HG03139 (cell line): ENCODE data around the gene NUP98.
A peak's percentile ranks its signal among the peaks of the same experiment; 100 is the strongest.
"Not testable (repeated sequence)": the region's sequence is repeated elsewhere in the genome, so short reads cannot be mapped to it uniquely, and the experiment has no call there.

Experiments used
- ATAC-seq: cut with Tn5 transposase; IDR thresholded peaks from one replicate; pipeline ENCODE4 v1.9.1; 2021; ENCODE audit not compliant: unreplicated experiment

NUP98 gene

DNA sequence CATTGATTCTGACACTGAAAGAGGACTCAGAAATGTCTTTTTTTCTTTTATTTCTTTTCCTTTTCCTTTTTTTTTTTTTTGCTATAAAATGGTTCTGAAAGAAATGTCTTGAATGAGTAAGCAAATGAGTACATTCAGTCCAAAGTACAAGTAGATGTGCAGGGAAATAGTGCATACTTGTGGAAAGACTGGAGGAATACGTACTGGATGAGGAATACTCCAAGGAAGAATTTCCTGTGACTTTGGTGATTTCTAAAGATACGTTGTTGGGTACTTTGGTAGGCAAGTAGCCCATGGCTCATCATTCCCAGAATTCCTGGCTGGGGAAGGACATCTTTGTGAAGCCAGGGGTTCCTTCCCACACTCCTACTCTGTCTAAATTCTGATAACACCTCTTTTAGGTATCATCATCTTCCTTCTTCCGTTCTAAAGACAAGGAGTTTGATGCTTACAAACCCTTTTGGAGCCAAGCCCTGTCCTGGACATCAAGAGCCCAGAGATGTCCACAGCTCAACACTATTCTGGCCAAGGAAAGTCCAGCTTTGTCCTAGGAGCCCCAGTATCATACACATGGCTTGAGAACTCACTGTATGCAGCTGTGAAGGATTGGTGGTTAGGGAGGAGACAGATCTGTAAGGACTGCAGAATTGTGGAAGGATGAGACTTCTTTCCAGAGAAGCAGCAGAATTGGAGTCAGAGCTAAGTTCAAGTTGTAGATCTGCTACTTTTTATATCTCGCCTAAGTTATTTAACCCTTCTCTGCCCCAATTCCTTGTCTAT lies 4.8 kb upstream of the NUP98 start:
- no peak for ATAC-seq

DNA sequence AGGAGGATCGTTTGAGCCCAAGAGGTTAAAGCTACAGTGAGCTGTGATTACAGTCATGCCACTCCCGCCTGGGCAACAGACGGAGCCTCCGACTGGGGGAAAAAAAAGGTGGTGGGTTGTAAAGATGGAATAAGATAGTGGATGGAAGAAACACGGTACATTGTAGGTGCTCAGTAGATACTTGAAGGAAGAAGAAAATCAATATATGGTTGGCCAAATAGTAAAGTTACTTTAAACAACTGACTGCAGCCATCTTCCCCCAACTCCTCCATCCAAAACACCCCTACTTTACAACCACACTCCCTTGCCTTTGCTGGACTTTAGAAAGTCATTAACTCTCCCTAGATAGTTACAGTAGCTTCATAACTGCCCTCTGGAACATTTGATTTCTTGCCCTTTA lies 2.5 kb upstream of the NUP98 start:
- no peak for ATAC-seq

DNA sequence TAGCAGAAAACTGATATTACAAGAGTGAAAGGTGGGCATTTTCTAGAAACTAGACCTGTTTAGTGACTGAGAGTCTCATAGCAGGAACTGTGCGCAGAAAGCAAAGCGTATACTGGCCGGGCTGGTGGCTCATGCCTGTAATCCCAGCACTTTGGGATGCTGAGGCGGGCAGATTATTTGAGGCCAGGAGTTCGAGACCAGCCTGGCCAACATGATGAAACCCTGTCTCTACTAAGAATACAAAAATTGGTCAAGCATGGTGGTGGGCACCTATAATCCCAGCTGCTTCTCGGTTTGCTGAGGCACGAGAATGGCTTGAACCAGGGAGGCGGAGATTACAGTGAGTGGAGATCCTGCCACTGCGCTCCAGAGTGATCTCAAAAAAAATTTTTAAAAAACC lies 1.8 kb upstream of the NUP98 start:
- no peak for ATAC-seq

DNA sequence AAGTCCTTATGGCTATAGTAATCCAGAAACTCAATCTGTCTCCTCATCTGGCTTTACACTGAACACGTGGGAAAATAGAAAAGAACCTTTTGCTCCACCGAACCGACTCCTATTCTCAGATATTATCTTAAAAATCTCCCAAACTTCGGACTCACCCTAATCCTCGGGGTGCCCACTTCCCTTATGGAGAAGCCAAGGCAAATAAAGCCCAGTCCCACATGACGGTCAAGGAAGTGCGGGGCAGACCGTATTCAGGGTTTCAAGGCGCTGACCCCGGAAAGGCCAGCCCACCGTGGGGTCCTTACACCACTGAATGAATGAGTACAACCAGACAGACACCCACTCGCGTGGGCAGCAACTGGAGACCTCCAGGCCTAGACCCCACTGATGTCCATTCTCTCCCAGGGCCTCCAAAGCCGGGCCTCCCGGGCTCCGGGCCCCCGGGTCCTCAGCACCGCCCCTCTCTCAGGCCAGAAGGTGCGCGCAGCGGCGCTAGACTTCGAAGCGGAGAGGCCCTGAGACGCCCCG lies 489 bp downstream of the NUP98 start:
- peak; percentile 29 for ATAC-seq

DNA sequence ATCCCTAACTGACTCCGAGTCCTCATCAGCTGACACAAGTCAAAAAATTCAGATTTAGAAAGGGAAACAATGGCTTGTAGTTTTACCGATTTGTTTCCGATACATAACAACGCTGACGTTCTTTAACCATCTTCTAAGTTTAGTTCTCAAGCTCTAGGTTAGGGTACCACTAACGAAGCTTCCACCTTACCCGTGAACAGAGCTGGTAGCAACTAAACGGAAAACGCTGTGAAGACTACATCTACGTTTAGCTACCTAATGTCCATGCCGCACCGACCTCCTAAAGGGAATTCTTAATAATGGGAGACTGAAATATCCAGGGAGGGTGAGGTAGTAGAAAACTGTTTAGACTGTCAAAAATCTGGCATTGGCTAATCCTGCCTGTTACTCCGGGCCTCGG lies 1.0 kb downstream of the NUP98 start:
- ATAC-seq = no peak

DNA sequence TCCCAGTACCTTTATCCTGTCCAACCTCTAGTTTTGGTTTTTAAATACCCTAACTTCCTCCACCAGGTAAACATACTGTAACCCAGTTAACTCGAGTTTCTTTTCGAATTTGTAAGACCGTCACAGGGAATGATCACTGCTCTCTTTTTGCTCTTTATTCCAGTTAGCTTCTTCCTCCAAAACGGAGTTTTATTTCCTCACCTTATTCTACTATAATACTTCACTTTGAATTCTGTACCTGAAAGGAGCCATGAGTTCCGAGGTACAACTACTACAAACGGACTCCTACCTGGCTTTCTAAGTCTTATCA lies 1.4 kb downstream of the NUP98 start:
- no peak for ATAC-seq

DNA sequence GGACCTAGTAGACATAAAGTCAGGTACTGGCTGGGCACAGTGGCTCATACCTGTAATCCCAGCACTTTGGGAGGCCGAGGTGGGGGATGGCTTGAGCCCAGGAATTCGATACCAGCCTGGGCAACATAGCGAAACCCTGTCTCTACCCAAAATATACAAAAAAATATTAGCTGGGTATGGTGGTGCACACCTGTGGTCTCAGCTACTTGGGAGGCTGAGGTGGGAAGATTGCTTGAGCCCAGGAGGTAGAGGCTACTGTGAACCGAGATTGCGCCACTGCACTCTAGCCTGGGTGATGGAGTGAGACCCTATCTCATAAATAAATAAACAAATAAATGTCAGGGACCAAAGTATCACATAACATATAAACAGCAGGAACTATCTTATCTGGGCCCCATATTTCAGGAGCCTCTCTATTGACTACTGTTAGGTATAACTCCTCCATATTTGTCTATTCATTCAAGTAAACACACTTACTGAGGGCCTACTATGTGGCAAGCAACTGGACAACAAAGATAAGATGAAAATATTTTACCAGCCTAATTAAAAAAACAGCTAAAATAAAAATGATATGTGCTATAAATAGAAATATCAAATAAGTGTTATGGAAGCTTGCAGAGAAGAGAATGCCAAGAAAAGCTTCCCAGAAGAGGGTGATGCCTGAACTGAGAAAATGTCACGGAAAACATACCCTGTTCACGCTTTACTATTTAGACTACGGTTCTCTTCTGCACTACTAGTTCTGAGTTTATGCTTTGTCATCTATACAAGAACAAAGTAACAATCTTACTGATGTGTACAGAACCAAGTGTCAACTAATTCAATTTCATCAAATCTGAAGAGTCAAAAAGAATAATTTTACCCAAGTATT lies 2.0 kb downstream of the NUP98 start:
- no peak for ATAC-seq

DNA sequence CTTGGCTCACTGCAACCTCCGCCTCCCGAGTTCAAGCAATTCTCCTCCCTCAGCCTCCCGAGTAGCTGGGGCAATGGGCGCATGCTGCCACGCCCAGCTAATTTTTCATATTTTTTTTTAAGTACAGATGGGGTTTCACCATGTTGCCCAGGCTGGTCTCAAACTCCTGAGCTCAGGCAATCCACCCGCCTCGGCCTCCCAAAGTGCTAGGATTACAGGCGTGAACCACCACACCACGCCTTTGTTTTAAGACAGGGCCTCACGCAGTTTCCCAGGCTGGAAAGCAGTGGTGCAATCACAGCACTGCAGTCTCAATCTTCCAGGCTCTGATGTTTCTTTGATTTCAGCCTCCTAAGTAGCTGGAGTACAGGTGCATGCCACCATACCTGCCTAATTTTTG lies 3.0 kb downstream of the NUP98 start:
- not testable (repeated sequence) for ATAC-seq

DNA sequence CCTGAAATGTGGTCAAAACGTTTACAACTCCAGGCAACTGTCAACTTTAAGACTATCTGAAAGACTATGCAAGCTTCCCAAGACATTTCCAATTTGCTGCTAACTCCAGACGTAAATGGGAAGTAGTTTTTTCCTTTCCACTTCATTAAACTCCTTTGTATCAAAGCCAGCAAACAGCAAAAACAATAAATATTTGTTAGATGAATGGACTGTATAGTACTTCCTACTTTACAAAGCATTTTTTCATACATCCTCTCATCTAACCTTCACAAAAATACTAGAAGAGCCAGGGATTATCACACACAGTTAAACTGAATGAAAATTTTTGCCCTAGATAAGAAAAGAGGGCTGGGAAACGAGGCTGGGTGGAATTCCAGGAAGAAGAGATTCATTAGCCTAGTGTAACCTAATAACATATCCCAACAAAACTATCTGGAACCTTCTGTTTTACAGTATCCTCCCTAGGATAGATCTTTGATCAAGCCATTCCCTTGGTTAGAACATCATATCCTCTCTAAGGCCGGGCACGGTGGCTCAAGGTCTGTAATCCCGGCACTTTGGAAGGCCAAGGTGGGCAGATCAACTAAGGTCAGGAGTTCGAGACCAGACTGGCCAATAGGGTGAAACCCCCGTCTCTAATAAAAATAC lies 10.4 kb downstream of the NUP98 start:
- no peak for ATAC-seq

DNA sequence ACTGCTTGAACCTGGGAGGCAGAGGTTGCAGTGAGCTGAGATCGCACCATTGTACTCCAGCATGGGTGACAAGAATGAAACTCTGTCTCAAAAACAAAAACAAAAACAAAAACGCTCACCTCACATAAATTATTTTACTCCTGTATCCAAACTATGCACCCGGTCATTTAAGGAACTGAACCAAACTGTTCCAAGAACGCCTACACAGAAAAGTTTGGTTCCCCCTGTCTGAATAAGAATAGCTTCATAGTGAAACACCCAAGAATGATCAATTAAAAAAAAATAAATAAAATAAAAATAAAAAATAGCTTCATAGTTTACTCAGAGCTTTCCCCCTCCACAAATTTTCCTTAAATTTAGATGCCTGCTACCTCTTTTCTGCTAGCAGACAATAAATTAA lies 13.7 kb downstream of the NUP98 start:
- no peak for ATAC-seq

DNA sequence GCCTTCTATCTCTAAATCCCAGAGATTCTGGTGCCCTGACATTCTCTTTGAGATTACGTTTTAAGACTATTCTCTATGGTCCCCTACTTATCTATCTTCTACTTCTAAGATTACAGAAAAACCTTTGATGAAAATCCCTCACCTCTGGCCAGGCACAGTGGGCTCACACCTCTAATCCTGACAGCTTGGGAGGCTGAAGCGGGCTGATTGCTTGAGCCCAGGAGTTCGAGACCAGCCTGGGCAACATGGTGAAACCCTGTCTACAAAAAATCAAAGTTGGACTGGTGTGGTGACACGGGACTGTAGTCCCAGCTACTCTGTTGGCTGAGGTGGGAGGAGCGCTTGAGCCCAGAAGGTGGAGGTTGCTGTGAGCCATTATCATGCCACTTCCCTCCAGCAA lies 14.4 kb downstream of the NUP98 start:
- no peak for ATAC-seq

DNA sequence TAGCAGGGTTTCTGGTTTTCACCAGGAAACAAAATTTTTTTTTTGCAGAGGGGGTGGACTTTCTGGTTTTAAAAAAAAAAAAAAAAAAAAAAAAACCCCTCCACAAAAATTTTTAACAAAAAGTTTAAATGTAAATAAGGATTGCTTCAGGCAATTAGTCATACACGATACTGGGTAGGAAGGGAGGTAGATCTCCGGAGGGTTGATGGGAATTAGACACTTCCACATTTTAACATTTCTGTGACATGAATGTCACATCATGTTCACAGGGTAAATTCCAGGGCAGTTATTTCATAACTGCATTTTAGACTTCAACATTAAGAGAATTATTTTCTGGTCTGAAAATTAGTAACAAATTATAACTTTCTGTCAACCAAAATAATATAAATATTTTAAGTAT lies 15.9 kb downstream of the NUP98 start:
- ATAC-seq = no peak

DNA sequence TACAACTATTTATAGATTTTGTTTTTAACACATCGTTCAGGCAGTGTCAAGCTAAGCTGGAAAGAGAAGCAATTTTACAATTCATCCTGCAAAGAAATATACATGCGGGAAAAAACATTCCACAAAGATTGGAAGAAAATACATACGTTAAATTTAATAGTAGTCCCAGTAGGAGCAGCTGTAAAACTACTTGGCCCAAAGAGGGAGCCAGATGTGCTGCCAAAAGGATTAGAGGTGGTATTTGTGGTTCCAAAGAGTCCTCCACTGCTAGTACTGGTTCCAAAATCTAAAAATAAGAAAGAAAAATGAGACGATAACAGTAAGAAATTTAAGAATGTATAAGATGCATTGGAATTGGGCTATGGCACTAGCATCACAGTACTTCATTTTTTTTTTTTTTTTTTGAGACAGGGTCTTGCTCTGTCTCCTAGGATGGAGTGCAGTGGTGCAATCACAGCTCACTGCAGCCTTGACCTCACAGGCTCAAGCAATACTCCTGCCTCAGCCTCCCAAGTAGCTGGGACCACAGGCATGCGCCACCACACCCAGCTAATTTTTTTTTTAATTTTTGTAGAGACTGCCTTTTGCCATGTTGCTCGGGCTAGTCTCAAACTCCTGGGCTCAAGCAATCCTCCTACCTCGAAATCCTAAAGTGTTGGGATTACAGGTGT lies 21.5 kb downstream of the NUP98 start:
- ATAC-seq = no peak

DNA sequence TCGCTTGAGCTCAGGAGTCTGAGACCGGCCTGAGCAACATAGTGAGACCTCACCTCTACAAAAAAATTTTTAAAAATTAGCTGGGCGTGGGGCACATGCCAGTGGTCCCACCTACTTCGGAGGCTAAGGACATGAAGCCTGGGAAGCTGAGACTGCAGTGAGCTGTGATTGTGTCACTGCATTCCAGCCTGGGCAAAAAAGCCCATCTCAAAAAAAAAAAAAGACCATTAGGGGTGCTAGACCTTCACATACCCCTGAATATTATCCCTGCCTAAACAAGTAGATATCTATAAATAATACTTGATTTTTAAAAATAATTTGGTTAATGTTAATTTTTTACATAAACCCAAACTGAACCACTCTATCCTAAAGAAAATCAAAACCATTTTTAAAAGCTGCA lies 24.2 kb downstream of the NUP98 start:
- no peak for ATAC-seq

DNA sequence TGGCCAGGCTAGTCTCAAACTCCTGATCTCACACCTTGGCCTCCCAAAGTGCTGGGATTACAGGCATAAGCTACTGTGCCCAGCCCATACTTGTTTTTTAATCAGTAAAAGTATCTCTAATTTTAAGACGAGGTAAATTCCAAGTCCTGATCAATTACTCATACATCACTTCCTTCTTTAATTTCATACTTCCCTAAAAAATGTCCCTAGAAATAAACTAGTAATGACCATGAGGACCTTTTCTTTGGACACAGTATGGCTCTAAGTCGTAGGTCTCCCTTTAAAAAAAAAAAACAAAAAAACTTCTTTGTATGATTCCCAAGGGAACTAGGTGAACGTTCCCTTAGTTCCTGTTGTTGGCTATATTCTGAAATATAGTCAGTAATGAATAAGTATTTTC lies 29.8 kb downstream of the NUP98 start:
- no peak for ATAC-seq

DNA sequence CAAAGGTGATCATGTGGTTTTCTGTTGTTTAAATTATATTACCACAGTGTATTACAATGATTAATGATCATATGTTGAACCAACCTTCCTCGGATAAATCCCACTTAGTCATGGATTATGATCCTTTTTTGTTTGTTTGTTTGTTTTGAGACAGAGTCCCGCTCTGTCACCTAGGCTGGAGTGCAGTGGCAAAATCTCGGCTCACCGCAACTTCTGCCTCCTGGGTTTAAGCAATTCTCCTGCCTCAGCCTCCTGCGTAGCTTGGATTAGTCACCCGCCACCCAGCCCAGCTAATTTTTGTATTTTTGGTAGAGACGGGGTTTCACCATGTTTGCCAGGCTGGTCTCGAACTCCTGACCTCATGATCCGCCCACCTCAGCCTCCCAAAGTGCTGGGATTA lies 30.5 kb downstream of the NUP98 start:
- ATAC-seq = not testable (repeated sequence)

DNA sequence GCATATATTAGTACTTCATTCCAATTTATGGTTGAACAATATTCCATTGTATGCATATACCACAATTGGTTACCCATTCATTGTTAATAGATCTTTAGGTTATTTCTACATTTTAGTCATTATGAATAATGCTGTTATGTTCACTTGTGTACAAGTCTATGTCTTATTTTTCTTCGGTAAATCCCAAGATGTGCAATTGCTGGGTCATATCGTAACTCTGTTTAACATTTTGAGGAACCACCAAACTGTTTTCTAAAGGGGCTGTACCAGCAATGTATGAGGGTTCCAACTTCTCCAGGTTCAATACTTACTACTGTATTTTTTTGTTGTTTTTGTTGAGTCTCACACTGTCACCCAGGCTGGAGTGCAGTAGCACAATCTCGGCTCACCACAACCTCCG lies 33.1 kb downstream of the NUP98 start:
- ATAC-seq = no peak

DNA sequence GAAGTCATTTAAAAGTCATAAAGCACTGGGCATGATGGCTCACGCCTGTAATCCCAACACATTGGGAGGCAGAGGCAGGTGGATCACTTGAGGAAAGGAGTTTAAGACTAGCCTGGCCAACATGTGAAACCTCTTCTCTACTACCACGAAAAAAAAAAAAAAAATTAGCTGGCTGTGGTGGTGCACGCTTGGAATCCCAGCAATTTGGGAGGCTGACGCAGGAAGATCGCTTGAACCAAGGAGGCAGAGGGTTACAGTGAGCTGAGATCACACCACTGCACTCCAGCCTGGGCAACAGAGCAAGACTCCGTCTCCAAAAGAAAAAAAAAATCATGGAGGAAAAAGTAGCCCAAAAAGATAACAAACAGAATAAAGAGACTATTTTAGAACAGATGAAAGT lies 42.2 kb downstream of the NUP98 start:
- ATAC-seq = no peak

DNA sequence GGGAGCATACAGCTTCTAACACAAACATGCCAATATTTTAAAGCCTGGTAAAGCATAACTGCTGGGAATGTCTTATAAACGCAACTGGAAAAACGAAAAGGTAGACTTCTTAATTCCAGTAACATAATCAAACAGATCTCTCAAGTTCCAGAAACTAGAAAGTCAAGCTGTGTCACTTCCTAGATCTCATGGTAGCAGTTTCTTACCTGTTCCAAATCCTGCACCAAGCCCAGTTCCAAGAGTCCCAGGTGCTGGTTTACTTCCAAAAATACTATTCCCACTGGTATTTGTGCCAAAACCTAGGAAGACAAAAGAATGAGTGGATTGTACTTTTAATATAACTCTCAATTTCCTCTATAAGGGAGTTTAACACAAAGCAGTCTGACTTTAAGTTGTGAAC lies 44.2 kb downstream of the NUP98 start:
- ATAC-seq = no peak

DNA sequence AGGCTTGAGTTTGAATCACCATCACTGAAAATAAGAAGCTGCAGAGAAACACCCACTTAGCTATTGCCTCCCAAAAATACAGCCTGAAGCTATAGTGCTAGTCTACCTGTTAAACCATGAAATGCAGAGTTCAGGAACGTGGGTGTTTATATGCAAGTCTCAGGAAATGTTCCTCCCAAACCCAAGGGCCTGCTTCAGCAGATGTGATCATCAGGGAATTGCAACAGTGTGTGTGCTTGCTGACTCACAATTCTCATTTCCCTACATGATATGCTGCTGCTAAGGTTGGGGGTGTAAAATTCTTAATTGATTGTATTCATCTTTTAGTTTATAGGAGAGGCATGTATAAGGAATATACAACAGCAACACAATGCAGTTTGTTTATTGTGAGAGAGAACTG lies 49.6 kb downstream of the NUP98 start:
- ATAC-seq = no peak

DNA sequence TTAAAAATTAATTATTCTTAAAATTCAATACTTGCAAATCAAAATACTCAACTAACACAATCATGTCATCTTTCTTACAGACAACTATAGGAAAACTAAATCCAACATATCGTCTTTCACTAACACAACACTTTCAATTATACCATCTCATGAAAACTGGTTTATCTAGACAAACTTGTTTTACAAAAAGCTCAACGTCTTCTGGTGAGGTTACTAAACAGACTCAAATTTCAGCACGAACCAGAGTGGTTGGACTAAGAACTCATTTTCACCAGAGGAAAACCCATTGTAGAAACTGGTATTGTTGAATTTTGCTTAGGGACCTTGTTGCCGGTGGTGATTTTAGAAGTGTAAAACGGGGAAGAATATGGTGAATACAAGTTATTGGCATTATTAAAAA lies 52.2 kb downstream of the NUP98 start:
- no peak for ATAC-seq
